Measurements from ENCODE around the gene IL2RA. TPM values are rescaled to one million over a fixed set of nuclear protein-coding genes. Genes with fewer than 3 reads are reported as not detected.

The IL2RA gene
- total RNA-seq, 1 experiment from 2014 or later, result not detected

- Histone ChIP-seq H3K4me1 (ENCODE audit: insufficient read depth, low read length, poor library complexity, severe bottlenecking) (peaks cover 3% of the 10 kb centered on the region), H3K27me3 (replicated peaks; ENCODE audit: insufficient read depth, low read depth, low read length, poor library complexity) (peaks cover 14% of the 10 kb centered on the region), H3K9me3 (ENCODE audit: low read depth, low read length, poor library complexity, severe bottlenecking) (no peaks in the 10 kb centered on the region), H3K4me3 (ENCODE audit: low read depth, low read length, poor library complexity, severe bottlenecking) (no peak overlapping the region), H3K27ac (ENCODE audit: low read depth, low read length, poor library complexity, severe bottlenecking) (no peak overlapping the region), H3K36me3 (ENCODE audit: insufficient read depth, low read length, poor library complexity, severe bottlenecking) (no peaks in the 10 kb centered on the region)
- POLR2A ChIA-PET (ENCODE audit: low non-redundant PET), result no interaction called here
- no TSS peak for BruUV-seq (replicated peaks)
- DNase-seq (ENCODE audit: low spot score), result no peak
- intact Hi-C loops (cut with micrococcal nuclease; ENCODE audit: unreplicated experiment), result no loop called here
- CTCF ChIA-PET, result no interaction called here
- no peak for TF ChIP-seq EZH2 (IDR thresholded peaks at IDR 0.05; ENCODE audit: borderline replicate concordance, low read depth, low read length, poor library complexity, severe bottlenecking)
- TF ChIP-seq, protein P1, sequence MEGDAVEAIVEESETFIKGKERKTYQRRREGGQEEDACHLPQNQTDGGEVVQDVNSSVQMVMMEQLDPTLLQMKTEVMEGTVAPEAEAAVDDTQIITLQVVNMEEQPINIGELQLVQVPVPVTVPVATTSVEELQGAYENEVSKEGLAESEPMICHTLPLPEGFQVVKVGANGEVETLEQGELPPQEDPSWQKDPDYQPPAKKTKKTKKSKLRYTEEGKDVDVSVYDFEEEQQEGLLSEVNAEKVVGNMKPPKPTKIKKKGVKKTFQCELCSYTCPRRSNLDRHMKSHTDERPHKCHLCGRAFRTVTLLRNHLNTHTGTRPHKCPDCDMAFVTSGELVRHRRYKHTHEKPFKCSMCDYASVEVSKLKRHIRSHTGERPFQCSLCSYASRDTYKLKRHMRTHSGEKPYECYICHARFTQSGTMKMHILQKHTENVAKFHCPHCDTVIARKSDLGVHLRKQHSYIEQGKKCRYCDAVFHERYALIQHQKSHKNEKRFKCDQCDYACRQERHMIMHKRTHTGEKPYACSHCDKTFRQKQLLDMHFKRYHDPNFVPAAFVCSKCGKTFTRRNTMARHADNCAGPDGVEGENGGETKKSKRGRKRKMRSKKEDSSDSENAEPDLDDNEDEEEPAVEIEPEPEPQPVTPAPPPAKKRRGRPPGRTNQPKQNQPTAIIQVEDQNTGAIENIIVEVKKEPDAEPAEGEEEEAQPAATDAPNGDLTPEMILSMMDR (conservative IDR thresholded peaks at IDR 0.05; ENCODE audit: low read depth, low read length), result no peak
Measured at GRCh38 chr10:6082496-6083395, 20.6 kb upstream of the IL2RA start.

DNA sequence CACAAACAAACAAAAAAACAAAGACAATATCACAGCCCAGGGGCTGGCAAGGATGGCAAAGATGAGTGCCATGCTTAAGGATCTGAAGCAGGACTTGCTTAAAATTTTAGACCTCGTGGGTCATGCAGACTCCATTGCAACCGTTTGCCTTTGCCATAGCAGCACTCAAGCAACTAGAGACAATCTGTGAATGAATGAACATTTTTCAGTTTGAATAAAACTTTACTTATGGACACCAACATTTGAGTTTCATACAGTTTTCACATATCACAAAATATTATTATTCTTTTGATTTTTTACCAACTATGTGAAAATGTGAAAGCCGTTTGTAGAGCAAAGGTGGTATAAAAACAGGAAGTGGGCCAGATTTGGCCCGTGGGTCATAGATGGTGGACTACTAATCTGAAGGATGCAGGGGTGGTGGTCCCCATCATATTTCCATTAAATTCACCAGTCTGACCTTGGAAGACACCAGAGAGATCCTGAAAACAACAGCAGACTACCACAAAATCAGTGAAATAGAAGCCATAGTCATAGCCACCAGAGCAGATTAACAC, 18.3 kb upstream of the IL2RA start:
- no peaks in the 10 kb centered on the region for H3K4me1 ChIP-seq (ENCODE audit: insufficient read depth, low read length, poor library complexity, severe bottlenecking)
- no peak overlapping the region for H3K27ac ChIP-seq (ENCODE audit: low read depth, low read length, poor library complexity, severe bottlenecking)
- H3K4me3 ChIP-seq (ENCODE audit: low read depth, low read length, poor library complexity, severe bottlenecking), result no peak overlapping the region
- no peaks in the 10 kb centered on the region for H3K36me3 ChIP-seq (ENCODE audit: insufficient read depth, low read length, poor library complexity, severe bottlenecking)
- BruUV-seq (replicated peaks), result no TSS peak
- ChIA-PET POLR2A (ENCODE audit: low non-redundant PET) (interaction anchor here (0.5 kb wide), 1 partner anchor 504 kb away, joined by 5 read pairs; no protein-coding TSS in a partner anchor), CTCF (no interaction called here)
- DNase-seq (ENCODE audit: low spot score), result no peak
- peaks cover 36% of the 10 kb centered on the region for H3K27me3 ChIP-seq (replicated peaks; ENCODE audit: insufficient read depth, low read depth, low read length, poor library complexity)
- TF ChIP-seq, protein P1 (conservative IDR thresholded peaks at IDR 0.05; ENCODE audit: low read depth, low read length), result no peak
- no peak for TF ChIP-seq EZH2 (IDR thresholded peaks at IDR 0.05; ENCODE audit: borderline replicate concordance, low read depth, low read length, poor library complexity, severe bottlenecking)
- H3K9me3 ChIP-seq (ENCODE audit: low read depth, low read length, poor library complexity, severe bottlenecking), result no peaks in the 10 kb centered on the region
- intact Hi-C loops (cut with micrococcal nuclease; ENCODE audit: unreplicated experiment), result no loop called here

DNA sequence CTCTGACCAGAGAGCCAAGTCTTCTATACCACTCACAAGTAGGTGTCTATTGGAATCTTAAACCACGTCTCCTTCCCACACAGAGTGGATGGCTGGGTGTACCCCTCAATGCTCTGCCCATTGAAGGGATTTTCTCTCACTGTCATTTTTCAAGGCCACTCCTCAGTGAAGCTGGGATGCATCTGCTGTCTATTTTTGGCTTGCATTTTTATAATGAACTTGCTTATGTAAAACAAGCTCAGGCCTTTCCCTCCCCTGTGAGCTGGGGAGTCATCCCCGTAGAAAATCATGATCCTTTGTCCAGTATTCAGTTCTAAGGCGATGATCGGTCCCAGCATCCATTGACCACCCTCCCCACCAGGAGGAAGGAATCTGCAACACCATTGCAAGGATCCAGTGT, 16.9 kb upstream of the IL2RA start:
- no peak for TF ChIP-seq EZH2 (IDR thresholded peaks at IDR 0.05; ENCODE audit: borderline replicate concordance, low read depth, low read length, poor library complexity, severe bottlenecking)
- Histone ChIP-seq H3K36me3 (ENCODE audit: insufficient read depth, low read length, poor library complexity, severe bottlenecking) (no peaks in the 10 kb centered on the region), H3K27ac (ENCODE audit: low read depth, low read length, poor library complexity, severe bottlenecking) (no peak overlapping the region), H3K27me3 (replicated peaks; ENCODE audit: insufficient read depth, low read depth, low read length, poor library complexity) (peaks cover 49% of the 10 kb centered on the region), H3K4me1 (ENCODE audit: insufficient read depth, low read length, poor library complexity, severe bottlenecking) (no peaks in the 10 kb centered on the region), H3K9me3 (ENCODE audit: low read depth, low read length, poor library complexity, severe bottlenecking) (no peaks in the 10 kb centered on the region), H3K4me3 (ENCODE audit: low read depth, low read length, poor library complexity, severe bottlenecking) (no peak overlapping the region)
- ChIA-PET CTCF (no interaction called here), POLR2A (ENCODE audit: low non-redundant PET) (interaction anchor here (0.6 kb wide), 1 partner anchor 391 kb away, joined by 4 read pairs; no protein-coding TSS in a partner anchor)
- BruUV-seq (replicated peaks), result no TSS peak
- DNase-seq (ENCODE audit: low spot score), result no peak
- intact Hi-C loops (cut with micrococcal nuclease; ENCODE audit: unreplicated experiment), result no loop called here

Data from A673 (cell line).